ENCODE results near the gene TMEM18. TPM values are rescaled to one million over a fixed set of nuclear protein-coding genes. Genes with fewer than 3 reads are reported as not detected.

The TMEM18 gene
- total and polyA plus RNA-seq, 2 experiments from 2014 or later = 15.0 to 41.9 TPM

DNA sequence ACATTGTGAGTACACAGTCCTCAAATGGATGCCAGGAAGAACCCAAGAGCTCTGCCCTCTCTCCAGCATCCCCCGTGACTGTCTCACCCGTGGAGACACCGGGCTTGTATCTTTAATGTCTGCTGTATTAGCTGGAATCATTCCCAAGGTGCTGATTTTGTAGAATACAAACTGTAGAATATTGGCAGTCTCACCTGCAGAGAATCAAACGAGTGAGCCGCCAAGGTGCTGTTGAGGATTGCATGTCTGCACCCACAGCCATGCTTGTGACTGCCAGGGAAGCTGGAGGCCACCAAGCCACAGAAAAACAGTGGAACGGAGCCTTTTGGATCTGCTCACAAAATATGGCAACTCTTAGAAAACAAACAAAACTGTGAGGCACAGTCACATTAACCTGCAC lies 37.5 kb downstream of the TMEM18 start:
- Histone ChIP-seq H3K27ac (ENCODE audit: low read depth) (no peak overlapping the region), H3K36me3 (ENCODE audit: insufficient read depth) (no peaks in the 10 kb centered on the region), H3K4me1 (ENCODE audit: insufficient read depth) (no peaks in the 10 kb centered on the region), H2AFZ (no peak overlapping the region), H3K4me3 (no peak overlapping the region), H3K4me2 (no peak overlapping the region), H3K79me2 (replicated peaks; ENCODE audit: insufficient read depth) (no peaks in the 10 kb centered on the region), H3F3A (replicated peaks; ENCODE audit: low read depth) (no peaks in the 10 kb centered on the region), H3K9me2 (ENCODE audit: insufficient read depth) (no peaks in the 10 kb centered on the region), H4K20me1 (replicated peaks; ENCODE audit: insufficient read depth) (no peaks in the 10 kb centered on the region), H3K27me3 (ENCODE audit: insufficient read depth) (peaks cover 16% of the 10 kb centered on the region)
- TF ChIP-seq JUNB (IDR thresholded peaks at IDR 0.05; ENCODE audit: unreplicated experiment) (no peak), NANOG (IDR thresholded peaks at IDR 0.05; ENCODE audit: borderline replicate concordance) (no peak), ZNF331 (CRISPR knock-in tag; IDR thresholded peaks at IDR 0.05; ENCODE audit: low read depth) (no peak), ZNF114 (CRISPR knock-in tag; IDR thresholded peaks at IDR 0.05) (no peak), POLR2AphosphoS5 (IDR thresholded peaks at IDR 0.05; ENCODE audit: low read depth) (no peak), EZH2 (IDR thresholded peaks at IDR 0.05; ENCODE audit: low read depth, unreplicated experiment) (no peak), CREB1 (CRISPR knock-in tag; IDR thresholded peaks at IDR 0.05; ENCODE audit: low read depth) (no peak)
- TF ChIP-seq, protein P1, sequence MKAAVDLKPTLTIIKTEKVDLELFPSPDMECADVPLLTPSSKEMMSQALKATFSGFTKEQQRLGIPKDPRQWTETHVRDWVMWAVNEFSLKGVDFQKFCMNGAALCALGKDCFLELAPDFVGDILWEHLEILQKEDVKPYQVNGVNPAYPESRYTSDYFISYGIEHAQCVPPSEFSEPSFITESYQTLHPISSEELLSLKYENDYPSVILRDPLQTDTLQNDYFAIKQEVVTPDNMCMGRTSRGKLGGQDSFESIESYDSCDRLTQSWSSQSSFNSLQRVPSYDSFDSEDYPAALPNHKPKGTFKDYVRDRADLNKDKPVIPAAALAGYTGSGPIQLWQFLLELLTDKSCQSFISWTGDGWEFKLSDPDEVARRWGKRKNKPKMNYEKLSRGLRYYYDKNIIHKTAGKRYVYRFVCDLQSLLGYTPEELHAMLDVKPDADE (IDR thresholded peaks at IDR 0.05) = no peak
- TF ChIP-seq, protein P2, sequence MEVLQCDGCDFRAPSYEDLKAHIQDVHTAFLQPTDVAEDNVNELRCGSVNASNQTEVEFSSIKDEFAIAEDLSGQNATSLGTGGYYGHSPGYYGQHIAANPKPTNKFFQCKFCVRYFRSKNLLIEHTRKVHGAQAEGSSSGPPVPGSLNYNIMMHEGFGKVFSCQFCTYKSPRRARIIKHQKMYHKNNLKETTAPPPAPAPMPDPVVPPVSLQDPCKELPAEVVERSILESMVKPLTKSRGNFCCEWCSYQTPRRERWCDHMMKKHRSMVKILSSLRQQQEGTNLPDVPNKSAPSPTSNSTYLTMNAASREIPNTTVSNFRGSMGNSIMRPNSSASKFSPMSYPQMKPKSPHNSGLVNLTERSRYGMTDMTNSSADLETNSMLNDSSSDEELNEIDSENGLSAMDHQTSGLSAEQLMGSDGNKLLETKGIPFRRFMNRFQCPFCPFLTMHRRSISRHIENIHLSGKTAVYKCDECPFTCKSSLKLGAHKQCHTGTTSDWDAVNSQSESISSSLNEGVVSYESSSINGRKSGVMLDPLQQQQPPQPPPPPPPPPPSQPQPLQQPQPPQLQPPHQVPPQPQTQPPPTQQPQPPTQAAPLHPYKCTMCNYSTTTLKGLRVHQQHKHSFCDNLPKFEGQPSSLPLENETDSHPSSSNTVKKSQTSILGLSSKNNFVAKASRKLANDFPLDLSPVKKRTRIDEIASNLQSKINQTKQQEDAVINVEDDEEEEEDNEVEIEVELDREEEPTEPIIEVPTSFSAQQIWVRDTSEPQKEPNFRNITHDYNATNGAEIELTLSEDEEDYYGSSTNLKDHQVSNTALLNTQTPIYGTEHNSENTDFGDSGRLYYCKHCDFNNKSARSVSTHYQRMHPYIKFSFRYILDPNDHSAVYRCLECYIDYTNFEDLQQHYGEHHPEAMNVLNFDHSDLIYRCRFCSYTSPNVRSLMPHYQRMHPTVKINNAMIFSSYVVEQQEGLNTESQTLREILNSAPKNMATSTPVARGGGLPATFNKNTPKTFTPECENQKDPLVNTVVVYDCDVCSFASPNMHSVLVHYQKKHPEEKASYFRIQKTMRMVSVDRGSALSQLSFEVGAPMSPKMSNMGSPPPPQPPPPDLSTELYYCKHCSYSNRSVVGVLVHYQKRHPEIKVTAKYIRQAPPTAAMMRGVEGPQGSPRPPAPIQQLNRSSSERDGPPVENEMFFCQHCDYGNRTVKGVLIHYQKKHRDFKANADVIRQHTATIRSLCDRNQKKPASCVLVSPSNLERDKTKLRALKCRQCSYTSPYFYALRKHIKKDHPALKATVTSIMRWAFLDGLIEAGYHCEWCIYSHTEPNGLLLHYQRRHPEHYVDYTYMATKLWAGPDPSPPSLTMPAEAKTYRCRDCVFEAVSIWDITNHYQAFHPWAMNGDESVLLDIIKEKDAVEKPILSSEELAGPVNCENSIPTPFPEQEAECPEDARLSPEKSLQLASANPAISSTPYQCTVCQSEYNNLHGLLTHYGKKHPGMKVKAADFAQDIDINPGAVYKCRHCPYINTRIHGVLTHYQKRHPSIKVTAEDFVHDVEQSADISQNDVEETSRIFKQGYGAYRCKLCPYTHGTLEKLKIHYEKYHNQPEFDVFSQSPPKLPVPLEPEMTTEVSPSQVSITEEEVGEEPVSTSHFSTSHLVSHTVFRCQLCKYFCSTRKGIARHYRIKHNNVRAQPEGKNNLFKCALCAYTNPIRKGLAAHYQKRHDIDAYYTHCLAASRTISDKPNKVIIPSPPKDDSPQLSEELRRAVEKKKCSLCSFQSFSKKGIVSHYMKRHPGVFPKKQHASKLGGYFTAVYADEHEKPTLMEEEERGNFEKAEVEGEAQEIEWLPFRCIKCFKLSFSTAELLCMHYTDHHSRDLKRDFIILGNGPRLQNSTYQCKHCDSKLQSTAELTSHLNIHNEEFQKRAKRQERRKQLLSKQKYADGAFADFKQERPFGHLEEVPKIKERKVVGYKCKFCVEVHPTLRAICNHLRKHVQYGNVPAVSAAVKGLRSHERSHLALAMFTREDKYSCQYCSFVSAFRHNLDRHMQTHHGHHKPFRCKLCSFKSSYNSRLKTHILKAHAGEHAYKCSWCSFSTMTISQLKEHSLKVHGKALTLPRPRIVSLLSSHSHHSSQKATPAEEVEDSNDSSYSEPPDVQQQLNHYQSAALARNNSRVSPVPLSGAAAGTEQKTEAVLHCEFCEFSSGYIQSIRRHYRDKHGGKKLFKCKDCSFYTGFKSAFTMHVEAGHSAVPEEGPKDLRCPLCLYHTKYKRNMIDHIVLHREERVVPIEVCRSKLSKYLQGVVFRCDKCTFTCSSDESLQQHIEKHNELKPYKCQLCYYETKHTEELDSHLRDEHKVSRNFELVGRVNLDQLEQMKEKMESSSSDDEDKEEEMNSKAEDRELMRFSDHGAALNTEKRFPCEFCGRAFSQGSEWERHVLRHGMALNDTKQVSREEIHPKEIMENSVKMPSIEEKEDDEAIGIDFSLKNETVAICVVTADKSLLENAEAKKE (CRISPR knock-in tag; IDR thresholded peaks at IDR 0.05) = no peak
- TF ChIP-seq, protein P3, sequence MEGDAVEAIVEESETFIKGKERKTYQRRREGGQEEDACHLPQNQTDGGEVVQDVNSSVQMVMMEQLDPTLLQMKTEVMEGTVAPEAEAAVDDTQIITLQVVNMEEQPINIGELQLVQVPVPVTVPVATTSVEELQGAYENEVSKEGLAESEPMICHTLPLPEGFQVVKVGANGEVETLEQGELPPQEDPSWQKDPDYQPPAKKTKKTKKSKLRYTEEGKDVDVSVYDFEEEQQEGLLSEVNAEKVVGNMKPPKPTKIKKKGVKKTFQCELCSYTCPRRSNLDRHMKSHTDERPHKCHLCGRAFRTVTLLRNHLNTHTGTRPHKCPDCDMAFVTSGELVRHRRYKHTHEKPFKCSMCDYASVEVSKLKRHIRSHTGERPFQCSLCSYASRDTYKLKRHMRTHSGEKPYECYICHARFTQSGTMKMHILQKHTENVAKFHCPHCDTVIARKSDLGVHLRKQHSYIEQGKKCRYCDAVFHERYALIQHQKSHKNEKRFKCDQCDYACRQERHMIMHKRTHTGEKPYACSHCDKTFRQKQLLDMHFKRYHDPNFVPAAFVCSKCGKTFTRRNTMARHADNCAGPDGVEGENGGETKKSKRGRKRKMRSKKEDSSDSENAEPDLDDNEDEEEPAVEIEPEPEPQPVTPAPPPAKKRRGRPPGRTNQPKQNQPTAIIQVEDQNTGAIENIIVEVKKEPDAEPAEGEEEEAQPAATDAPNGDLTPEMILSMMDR (conservative IDR thresholded peaks at IDR 0.05; ENCODE audit: low read depth in 2 of 2) = no peak
- peaks cover 5% of the 10 kb centered on the region for H3K27me3 Mint-ChIP-seq (ENCODE audit: insufficient read depth, low read depth, poor library complexity)
- H3K27ac Mint-ChIP-seq = no peak overlapping the region
- H3K9me3 Mint-ChIP-seq = peaks cover 17% of the 10 kb centered on the region
- peaks cover 10% of the 10 kb centered on the region; the same call in 2 of the 3 replicates for H3K36me3 Mint-ChIP-seq (ENCODE audit: low read depth)
- ATAC-seq (no peak), DNase-seq (ENCODE audit: low spot score) (no peak)
- H3K4me3 Mint-ChIP-seq = no peak overlapping the region
- peaks cover 8% of the 10 kb centered on the region for H3K4me1 Mint-ChIP-seq
